H9 (cell line): ENCODE measurements around the gene TBX15. TPM values are rescaled to one million over a fixed set of nuclear protein-coding genes. Genes with fewer than 3 reads are reported as not detected.

Source experiments
- DNase-seq: peaks from one replicate; pipeline ENCODE4 v3.0.0-alpha.2; 2017
- H2AFZ ChIP-seq: one replicate; pipeline ENCODE4 v1.6.1; 2013; ENCODE audit warnings: mild to moderate bottlenecking, low read length, control low read depth, moderate library complexity
- H2AK5ac ChIP-seq: 2 replicates; pipeline ENCODE4 v1.6.1; 2013; ENCODE audit warnings: low read length, control low read depth, mixed read lengths; ENCODE audit not compliant: insufficient read length
- H2BK120ac ChIP-seq: one replicate; pipeline ENCODE4 v1.6.1; 2013; ENCODE audit warnings: low read depth, mild to moderate bottlenecking, low read length, control low read depth, inconsistent platforms; ENCODE audit not compliant: poor library complexity, severe bottlenecking
- H2BK12ac ChIP-seq: 2 replicates; pipeline ENCODE4 v1.6.1; 2013; ENCODE audit warnings: low read length, control low read depth, mixed read lengths, low read depth; ENCODE audit not compliant: insufficient read length
- H2BK15ac ChIP-seq: 2 replicates; pipeline ENCODE4 v1.6.1; 2013; ENCODE audit warnings: low read depth, low read length, control low read depth
- H2BK20ac ChIP-seq: one replicate; pipeline ENCODE4 v1.6.1; 2013; ENCODE audit warnings: low read depth, mild to moderate bottlenecking, low read length, control low read depth, inconsistent platforms; ENCODE audit not compliant: poor library complexity, severe bottlenecking
- H2BK5ac ChIP-seq: 2 replicates; pipeline ENCODE4 v1.6.1; 2013; ENCODE audit warnings: low read length, control low read depth, mixed read lengths; ENCODE audit not compliant: insufficient read length
- H3K14ac ChIP-seq: 2 replicates; pipeline ENCODE4 v1.6.1; 2013; ENCODE audit warnings: low read length, control low read depth; ENCODE audit not compliant: insufficient read depth
- H3K18ac ChIP-seq: 2 replicates; pipeline ENCODE4 v1.6.1; 2013; ENCODE audit warnings: low read depth, mild to moderate bottlenecking, mixed read lengths, low read length, control low read depth; ENCODE audit not compliant: insufficient read length
- H3K23ac ChIP-seq: 2 replicates; pipeline ENCODE4 v1.6.1; 2013; ENCODE audit warnings: low read length, control low read depth, mixed read lengths, low read depth; ENCODE audit not compliant: insufficient read length
- H3K23me2 ChIP-seq: 2 replicates; pipeline ENCODE4 v1.6.1; 2013; ENCODE audit warnings: low read depth, mild to moderate bottlenecking, mixed read lengths, low read length, control low read depth; ENCODE audit not compliant: insufficient read length, poor library complexity, severe bottlenecking
- H3K27ac ChIP-seq: 2 replicates; pipeline ENCODE4 v1.5.1; 2013; ENCODE audit warnings: low read length, control low read depth, mixed read lengths, low read depth; ENCODE audit not compliant: insufficient read length
- H3K27me3 ChIP-seq: 2 replicates; pipeline ENCODE4 v1.6.1; 2013; ENCODE audit warnings: low read length, control low read depth, inconsistent platforms; ENCODE audit not compliant: insufficient read depth
- H3K4ac ChIP-seq: 2 replicates; pipeline ENCODE4 v1.6.1; 2013; ENCODE audit warnings: low read depth, mild to moderate bottlenecking, control low read depth, inconsistent platforms, low read length, moderate library complexity
- H3K4me1 ChIP-seq: 2 replicates; pipeline ENCODE4 v1.6.1; 2013; ENCODE audit warnings: low read length, control low read depth, inconsistent platforms; ENCODE audit not compliant: insufficient read depth
- H3K4me2 ChIP-seq: 2 replicates; pipeline ENCODE4 v1.6.1; 2013; ENCODE audit warnings: low read length, control low read depth, mixed read lengths; ENCODE audit not compliant: insufficient read length, insufficient read depth
- H3K56ac ChIP-seq: 2 replicates; pipeline ENCODE4 v1.6.1; 2013; ENCODE audit warnings: low read depth, mild to moderate bottlenecking, mixed read lengths, low read length, control low read depth; ENCODE audit not compliant: insufficient read length
- H3K79me1 ChIP-seq: 2 replicates; pipeline ENCODE4 v1.6.1; 2013; ENCODE audit warnings: low read depth, mild to moderate bottlenecking, moderate library complexity, low read length, control low read depth, inconsistent platforms; ENCODE audit not compliant: insufficient read depth, poor library complexity, severe bottlenecking
- H3K79me2 ChIP-seq: 2 replicates; pipeline ENCODE4 v1.6.1; 2013; ENCODE audit warnings: low read length, control low read depth, inconsistent platforms; ENCODE audit not compliant: insufficient read depth
- H3K9ac ChIP-seq: 2 replicates; pipeline ENCODE4 v1.6.1; 2013; ENCODE audit warnings: low read length, control low read depth, mixed read lengths; ENCODE audit not compliant: insufficient read length; ENCODE audit errors: extremely low read depth
- H3K9me3 ChIP-seq: one replicate; pipeline ENCODE4 v1.6.1; 2013; ENCODE audit warnings: low read depth, low read length, inconsistent platforms; ENCODE audit not compliant: control insufficient read depth
- H3T11ph ChIP-seq: one replicate; pipeline ENCODE4 v1.6.1; 2013; ENCODE audit warnings: mild to moderate bottlenecking, low read length, control low read depth, inconsistent platforms
- H4K20me1 ChIP-seq: one replicate; pipeline ENCODE4 v1.6.1; 2013; ENCODE audit not compliant: control insufficient read depth, insufficient read length, insufficient read depth
- H4K5ac ChIP-seq: 2 replicates; pipeline ENCODE4 v1.6.1; 2013; ENCODE audit warnings: low read depth, mild to moderate bottlenecking, mixed read lengths, low read length, control low read depth; ENCODE audit not compliant: insufficient read length
- H4K8ac ChIP-seq: replicated peaks from 2 replicates; pipeline ENCODE4 v1.6.1; 2013; ENCODE audit warnings: low read length, control low read depth, mixed read lengths, low read depth; ENCODE audit not compliant: insufficient read length
- H4K91ac ChIP-seq: 2 replicates; pipeline ENCODE4 v1.6.1; 2013; ENCODE audit warnings: low read depth, mild to moderate bottlenecking, moderate library complexity, mixed read lengths, low read length, control low read depth; ENCODE audit not compliant: insufficient read length
- H3K27ac Mint-ChIP-seq, 3 experiments: 2 replicates in 2 of 3; 3 replicates in 1 of 3; pipeline ENCODE4 v1.8.0; 2020 to 2021; ENCODE audit warnings: mixed read lengths in 3 of 3, mild to moderate bottlenecking in 1 of 3, moderate library complexity in 1 of 3
- H3K27me3 Mint-ChIP-seq: 2 replicates; pipeline ENCODE4 v1.8.0; 2021; ENCODE audit warnings: low read depth, mild to moderate bottlenecking, moderate library complexity, mixed read lengths
- H3K36me3 Mint-ChIP-seq, 3 experiments: 2 replicates in 2 of 3; 3 replicates in 1 of 3; pipeline ENCODE4 v1.8.0; 2020 to 2021; ENCODE audit warnings: low read depth in 3 of 3, mixed read lengths in 3 of 3; ENCODE audit not compliant: insufficient read depth in 1 of 3
- H3K4me1 Mint-ChIP-seq, 2 experiments: 2 replicates each; pipeline ENCODE4 v1.8.0; 2020; ENCODE audit warnings: mixed read lengths in 2 of 2
- H3K4me3 Mint-ChIP-seq, 2 experiments: 2 replicates in 1 of 2; 3 replicates in 1 of 2; pipeline ENCODE4 v1.8.0; 2020 to 2021; ENCODE audit warnings: mild to moderate bottlenecking in 2 of 2, mixed read lengths in 2 of 2, moderate library complexity in 1 of 2
- H3K9me3 Mint-ChIP-seq, 2 experiments: 2 replicates in 1 of 2; 3 replicates in 1 of 2; pipeline ENCODE4 v1.8.0; 2020; ENCODE audit warnings: mild to moderate bottlenecking in 2 of 2, mixed read lengths in 2 of 2, moderate library complexity in 1 of 2
- WGBS: extraction: QIAGEN DNeasy Blood & Tissue Kit; methylation state at CpG from one replicate; pipeline ENCODE4 v1.1.7; 2013; ENCODE audit warnings: missing lambda C conversion rate, low lambda C conversion rate, mixed read lengths; ENCODE audit not compliant: insufficient read length; ENCODE audit errors: extremely low coverage; 5-methylcytosine and 5-hydroxymethylcytosine counted together
- total RNA-seq: library from RNA; stranded (reverse); gene quantifications from 2 replicates; pipeline ENCODE4 v1.2.1, GENCODE V29; 2021
- TF ChIP-seq, protein P1 (sequence below): fragments of 200-600 bp; sonication (generic); conservative IDR thresholded peaks from 3 replicates; pipeline ENCODE4 v1.8.0; 2021; ENCODE audit warnings: antibody characterized with exemption, mild to moderate bottlenecking

Gene TBX15
- total RNA-seq, 1 experiment from 2014 or later: 0.07 TPM

DNA sequence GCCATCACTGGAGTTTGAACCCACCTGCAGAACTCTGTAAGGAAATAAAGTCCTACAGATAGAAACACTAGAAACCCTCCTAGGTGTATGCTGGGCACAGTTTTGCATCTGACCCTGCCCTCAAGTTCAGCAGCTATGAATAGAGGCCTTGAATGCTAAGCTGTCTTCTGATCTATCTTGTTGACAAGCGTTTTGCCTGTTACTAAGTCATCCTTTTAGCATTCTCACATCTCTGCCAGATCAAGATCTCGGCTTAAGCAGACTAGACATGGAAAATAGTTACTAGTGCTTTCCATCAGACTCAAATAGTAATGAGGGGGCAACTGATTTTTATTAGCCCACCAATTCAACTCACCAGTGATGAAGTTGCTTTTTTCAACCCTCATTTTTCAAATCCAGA, 10.5 kb downstream of the TBX15 start:
- no peak overlapping the region for H2BK12ac ChIP-seq
- H4K91ac ChIP-seq: no peak overlapping the region
- no peak overlapping the region for H4K8ac ChIP-seq
- Mint-ChIP-seq H3K27ac (no peak overlapping the region), H3K4me3 (no peak overlapping the region), H3K27me3 (peaks cover 100% of the 10 kb centered on the region), H3K36me3 (no peaks in the 10 kb centered on the region), H3K4me1 (peaks cover 12 to 13% of the 10 kb centered on the region in 2 experiments), H3K9me3 (peaks cover 0 to 12% of the 10 kb centered on the region in 2 experiments; a peak in 3 of 5 replicates)
- no peaks in the 10 kb centered on the region for H3K9me3 ChIP-seq
- no peak overlapping the region for H2AK5ac ChIP-seq
- H2BK5ac ChIP-seq: no peak overlapping the region
- H3K4me2 ChIP-seq: no peak overlapping the region
- TF ChIP-seq, protein P1, sequence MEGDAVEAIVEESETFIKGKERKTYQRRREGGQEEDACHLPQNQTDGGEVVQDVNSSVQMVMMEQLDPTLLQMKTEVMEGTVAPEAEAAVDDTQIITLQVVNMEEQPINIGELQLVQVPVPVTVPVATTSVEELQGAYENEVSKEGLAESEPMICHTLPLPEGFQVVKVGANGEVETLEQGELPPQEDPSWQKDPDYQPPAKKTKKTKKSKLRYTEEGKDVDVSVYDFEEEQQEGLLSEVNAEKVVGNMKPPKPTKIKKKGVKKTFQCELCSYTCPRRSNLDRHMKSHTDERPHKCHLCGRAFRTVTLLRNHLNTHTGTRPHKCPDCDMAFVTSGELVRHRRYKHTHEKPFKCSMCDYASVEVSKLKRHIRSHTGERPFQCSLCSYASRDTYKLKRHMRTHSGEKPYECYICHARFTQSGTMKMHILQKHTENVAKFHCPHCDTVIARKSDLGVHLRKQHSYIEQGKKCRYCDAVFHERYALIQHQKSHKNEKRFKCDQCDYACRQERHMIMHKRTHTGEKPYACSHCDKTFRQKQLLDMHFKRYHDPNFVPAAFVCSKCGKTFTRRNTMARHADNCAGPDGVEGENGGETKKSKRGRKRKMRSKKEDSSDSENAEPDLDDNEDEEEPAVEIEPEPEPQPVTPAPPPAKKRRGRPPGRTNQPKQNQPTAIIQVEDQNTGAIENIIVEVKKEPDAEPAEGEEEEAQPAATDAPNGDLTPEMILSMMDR: no peak
- peaks cover 58% of the 10 kb centered on the region for H3K27me3 ChIP-seq
- no peak overlapping the region for H4K5ac ChIP-seq
- no peak overlapping the region for H3T11ph ChIP-seq
- no peak overlapping the region for H3K23ac ChIP-seq
- no peak overlapping the region for H3K18ac ChIP-seq
- DNase-seq: no peak
- no peak overlapping the region for H2AFZ ChIP-seq
- H4K20me1 ChIP-seq: no peaks in the 10 kb centered on the region
- no peaks in the 10 kb centered on the region for H3K4me1 ChIP-seq
- H3K23me2 ChIP-seq: peaks cover 6% of the 10 kb centered on the region
- no peaks in the 10 kb centered on the region for H3K79me2 ChIP-seq
- WGBS: no CpG with 5 or more reads among the region's 2 CpGs
- no peak overlapping the region for H2BK120ac ChIP-seq
- no peak overlapping the region for H3K27ac ChIP-seq
- no peak overlapping the region for H3K14ac ChIP-seq
- no peak overlapping the region for H2BK15ac ChIP-seq
- H3K56ac ChIP-seq: no peak overlapping the region
- no peaks in the 10 kb centered on the region for H3K79me1 ChIP-seq
- H3K4ac ChIP-seq: no peak overlapping the region
- no peak overlapping the region for H3K9ac ChIP-seq
- H2BK20ac ChIP-seq: no peak overlapping the region
